OCI-LY7 (cell line): ENCODE results near the gene AMHR2. TPM values are rescaled to one million over a fixed set of nuclear protein-coding genes. Genes with fewer than 3 reads are reported as not detected.

Source experiments
- BruUV-seq: library from RNA; stranded (reverse); fragments of 400-500 nt; replicated peaks from 2 replicates; lab custom pipeline; 2021; lab: Mats Ljungman, UMichigan
- CTCF ChIA-PET: fragments of 300-600 bp; sonication (Branson Sonifier 250); formaldehyde crosslinking; loops from one replicate; lab custom pipeline; 2022; ENCODE audit warnings: antibody characterized with exemption; ENCODE audit not compliant: unreplicated experiment; lab: Charles Lee
- POLR2A ChIA-PET: fragments of 300-600 bp; sonication (Branson Sonifier 250); formaldehyde crosslinking; loops from one replicate; lab custom pipeline; 2022; ENCODE audit warnings: antibody characterized with exemption; lab: Charles Lee
- DNase-seq: peaks from one replicate; pipeline ENCODE4 v3.0.0-alpha.2; 2015; ENCODE audit warnings: low spot score
- H2AFZ ChIP-seq: fragments of 200-600 bp; sonication (generic), shearing (Covaris generic); 2 replicates; pipeline ENCODE4 v1.6.1; 2014; ENCODE audit warnings: mild to moderate bottlenecking, antibody characterized with exemption, low read length, moderate library complexity
- H3K27ac ChIP-seq: fragments of 200-600 bp; sonication (generic); 2 replicates; pipeline ENCODE4 v1.5.1; 2014; ENCODE audit warnings: mixed run types, low read depth, mild to moderate bottlenecking, moderate library complexity, low read length, inconsistent platforms; ENCODE audit not compliant: poor library complexity, severe bottlenecking
- H3K36me3 ChIP-seq: fragments of 200-600 bp; sonication (generic); 2 replicates; pipeline ENCODE4 v1.6.1; 2014; ENCODE audit warnings: mild to moderate bottlenecking, antibody characterized with exemption, low read length, moderate library complexity, mixed read lengths; ENCODE audit not compliant: insufficient read depth
- H3K4me1 ChIP-seq: fragments of 200-600 bp; sonication (generic); 2 replicates; pipeline ENCODE4 v1.5.1; 2014; ENCODE audit warnings: mild to moderate bottlenecking, low read length; ENCODE audit not compliant: insufficient read depth, poor library complexity, severe bottlenecking
- H3K4me2 ChIP-seq: fragments of 200-600 bp; sonication (generic); 2 replicates; pipeline ENCODE4 v1.6.1; 2014; ENCODE audit warnings: mild to moderate bottlenecking, low read length
- H3K4me3 ChIP-seq: fragments of 200-600 bp; sonication (generic); 2 replicates; pipeline ENCODE4 v1.5.1; 2014; ENCODE audit warnings: mild to moderate bottlenecking, low read depth, low read length; ENCODE audit not compliant: poor library complexity, severe bottlenecking
- H3K79me2 ChIP-seq: fragments of 200-600 bp; sonication (generic); 2 replicates; pipeline ENCODE4 v1.6.1; 2016; ENCODE audit warnings: low read depth, mild to moderate bottlenecking, low read length, moderate library complexity, mixed read lengths; ENCODE audit not compliant: insufficient read depth
- H3K9me2 ChIP-seq: fragments of 200-600 bp; sonication (generic); 2 replicates; pipeline ENCODE4 v1.6.1; 2016; ENCODE audit warnings: mild to moderate bottlenecking, low read length, mixed read lengths; ENCODE audit not compliant: insufficient read depth
- H3K9me3 ChIP-seq: fragments of 200-600 bp; sonication (generic); 2 replicates; pipeline ENCODE4 v1.6.1; 2014; ENCODE audit warnings: mild to moderate bottlenecking, mixed run types, low read length, mixed read lengths
- H4K20me1 ChIP-seq: fragments of 200-600 bp; sonication (generic); 2 replicates; pipeline ENCODE4 v1.6.1; 2014; ENCODE audit warnings: mild to moderate bottlenecking, antibody characterized with exemption, low read length, moderate library complexity, mixed read lengths; ENCODE audit not compliant: insufficient read depth
- EZH2phosphoT487 ChIP-seq: fragments of 200-600 bp; sonication (generic); IDR thresholded peaks from 2 replicates; pipeline ENCODE4 v1.6.1; 2018; ENCODE audit warnings: low read depth, borderline replicate concordance, mild to moderate bottlenecking, mixed run types, antibody characterized with exemption, low read length, moderate library complexity, mixed read lengths
- intact Hi-C: fragments of 100-400 bp; cut with micrococcal nuclease; formaldehyde crosslinking; loops from one replicate; pipeline ENCODE4 v1.10.0; 2022; ENCODE audit not compliant: unreplicated experiment
- total RNA-seq, 2 experiments: library from RNA; depleted of rRNA in 1 of 2; stranded (reverse); fragments of >200 nt in 1 of 2; shearing (Covaris generic) in 1 of 2; gene quantifications; 2 replicates each; pipeline ENCODE4 v1.2.3, GENCODE V29; 2014 to 2022
- TF ChIP-seq, protein P1 (sequence below): fragments of 200-600 bp; sonication (generic); conservative IDR thresholded peaks from 2 replicates; pipeline ENCODE4 v1.5.1; 2014; ENCODE audit warnings: mild to moderate bottlenecking, antibody characterized with exemption, low read length, moderate library complexity, mixed read lengths

The AMHR2 gene
- total RNA-seq, 2 experiments from 2014 or later, result not detected

GRCh38 chr12:53463802-53464560 is 40.3 kb downstream of the AMHR2 start:
- H3K9me3 ChIP-seq, result no peaks in the 10 kb centered on the region
- no peak for DNase-seq
- ChIA-PET CTCF (no interaction called here), POLR2A (interaction anchor here (0.6 kb wide), 1 partner anchor 52 kb away, joined by 3 read pairs; no protein-coding TSS in a partner anchor)
- BruUV-seq, result no TSS peak
- no peak overlapping the region for H2AFZ ChIP-seq
- H3K79me2 ChIP-seq, result peaks cover 71% of the 10 kb centered on the region
- H3K9me2 ChIP-seq, result no peaks in the 10 kb centered on the region
- H3K4me1 ChIP-seq, result peaks cover 8% of the 10 kb centered on the region
- peaks cover 58% of the 10 kb centered on the region for H4K20me1 ChIP-seq
- TF ChIP-seq, protein P1, sequence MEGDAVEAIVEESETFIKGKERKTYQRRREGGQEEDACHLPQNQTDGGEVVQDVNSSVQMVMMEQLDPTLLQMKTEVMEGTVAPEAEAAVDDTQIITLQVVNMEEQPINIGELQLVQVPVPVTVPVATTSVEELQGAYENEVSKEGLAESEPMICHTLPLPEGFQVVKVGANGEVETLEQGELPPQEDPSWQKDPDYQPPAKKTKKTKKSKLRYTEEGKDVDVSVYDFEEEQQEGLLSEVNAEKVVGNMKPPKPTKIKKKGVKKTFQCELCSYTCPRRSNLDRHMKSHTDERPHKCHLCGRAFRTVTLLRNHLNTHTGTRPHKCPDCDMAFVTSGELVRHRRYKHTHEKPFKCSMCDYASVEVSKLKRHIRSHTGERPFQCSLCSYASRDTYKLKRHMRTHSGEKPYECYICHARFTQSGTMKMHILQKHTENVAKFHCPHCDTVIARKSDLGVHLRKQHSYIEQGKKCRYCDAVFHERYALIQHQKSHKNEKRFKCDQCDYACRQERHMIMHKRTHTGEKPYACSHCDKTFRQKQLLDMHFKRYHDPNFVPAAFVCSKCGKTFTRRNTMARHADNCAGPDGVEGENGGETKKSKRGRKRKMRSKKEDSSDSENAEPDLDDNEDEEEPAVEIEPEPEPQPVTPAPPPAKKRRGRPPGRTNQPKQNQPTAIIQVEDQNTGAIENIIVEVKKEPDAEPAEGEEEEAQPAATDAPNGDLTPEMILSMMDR, result no peak
- no peak for TF ChIP-seq EZH2phosphoT487
- H3K36me3 ChIP-seq, result peaks cover 100% of the 10 kb centered on the region
- no peak overlapping the region for H3K27ac ChIP-seq
- intact Hi-C loops, result no loop called here
- H3K4me2 ChIP-seq, result no peak overlapping the region
- H3K4me3 ChIP-seq, result no peak overlapping the region

- no TSS peak for BruUV-seq
- peaks cover 55% of the 10 kb centered on the region for H4K20me1 ChIP-seq
Measured at GRCh38 chr12:53464685-53465418, 41.2 kb downstream of the AMHR2 start.

More at GRCh38 chr12:53464685-53465418, 41.2 kb downstream of the AMHR2 start:
- Histone ChIP-seq H2AFZ (no peak overlapping the region), H3K36me3 (peaks cover 100% of the 10 kb centered on the region), H3K4me2 (no peak overlapping the region), H3K27ac (no peak overlapping the region), H3K9me2 (no peaks in the 10 kb centered on the region), H3K9me3 (no peaks in the 10 kb centered on the region), H3K79me2 (peaks cover 62% of the 10 kb centered on the region), H3K4me3 (no peak overlapping the region), H3K4me1 (peaks cover 16% of the 10 kb centered on the region)
- DNase-seq, result no peak
- TF ChIP-seq EZH2phosphoT487, result no peak
- TF ChIP-seq, protein P1, result no peak
- CTCF ChIA-PET, result interaction anchor here (0.5 to 1.1 kb wide), 2 partner anchors 10 to 411 kb away, joined by 4 to 5 read pairs; no protein-coding TSS in a partner anchor
- POLR2A ChIA-PET, result interaction anchor here (0.6 to 1.3 kb wide), 4 partner anchors 11 to 51 kb away, joined by 3 to 4 read pairs (median 3); partner anchors contain the start of gene TARBP2
- intact Hi-C loops, result no loop called here
